ENCODE results near the gene PTPN4. TPM values are rescaled to one million over a fixed set of nuclear protein-coding genes. Genes with fewer than 3 reads are reported as not detected.

Gene PTPN4
- total RNA-seq, 2 donors from 2014 or later: 23.7 to 65.3 TPM

DNA sequence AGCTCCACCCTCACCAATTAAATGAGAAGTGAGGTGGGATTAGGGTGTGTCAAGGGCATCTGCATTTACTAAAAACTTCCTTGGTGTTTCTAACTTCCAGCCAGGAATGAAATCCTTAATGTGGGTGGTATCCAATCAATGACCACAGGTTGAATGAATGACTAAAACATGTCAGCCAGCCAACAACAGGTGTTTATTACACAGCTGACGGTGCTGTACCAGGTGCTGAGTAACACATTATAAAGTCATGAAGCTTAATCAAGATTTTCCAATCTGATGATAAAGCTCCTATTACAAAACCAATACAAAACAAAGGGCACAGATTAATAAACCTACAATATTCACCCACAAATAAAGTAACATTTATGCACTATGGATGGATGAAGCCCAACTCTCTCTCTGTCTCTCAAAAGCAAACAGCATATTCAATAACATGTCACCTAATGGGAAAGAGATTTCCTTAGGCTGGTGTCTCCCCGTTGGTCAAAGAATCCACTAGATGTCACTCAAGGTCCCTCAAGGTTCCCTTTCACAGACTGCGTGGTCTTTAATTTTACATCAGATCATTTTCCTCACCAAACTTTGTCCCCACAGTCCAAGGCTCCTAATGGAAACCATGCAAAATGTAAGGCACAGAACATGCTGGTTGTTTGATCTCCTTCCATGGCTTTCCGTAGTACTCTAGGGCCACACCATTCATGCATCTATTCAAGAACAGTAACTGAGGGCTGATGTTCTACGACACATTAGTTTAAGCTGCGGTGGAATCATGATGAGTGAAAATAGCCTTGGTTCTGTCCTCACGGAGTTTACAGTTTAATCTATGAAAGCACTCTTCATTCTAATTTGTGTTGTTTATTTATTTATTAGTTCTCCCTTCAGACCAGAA is 6.4 kb upstream of the PTPN4 start:
- Histone ChIP-seq H3K27me3 (replicated peaks; ENCODE audit: insufficient read depth) (no peaks in the 10 kb centered on the region), H3K4me1 (replicated peaks) (no peaks in the 10 kb centered on the region), H3K4me3 (no peak overlapping the region), H3K36me3 (no peaks in the 10 kb centered on the region), H3K9me3 (no peaks in the 10 kb centered on the region), H3K27ac (no peak overlapping the region)
- intact Hi-C loops (cut with DNase I): loop anchor here (2.0 to 10.0 kb wide), 2 partner anchors 192 to 424 kb away; no protein-coding TSS in a partner anchor
- TF ChIP-seq POLR2AphosphoS5 (IDR thresholded peaks at IDR 0.05): no peak
- TF ChIP-seq, protein P1, sequence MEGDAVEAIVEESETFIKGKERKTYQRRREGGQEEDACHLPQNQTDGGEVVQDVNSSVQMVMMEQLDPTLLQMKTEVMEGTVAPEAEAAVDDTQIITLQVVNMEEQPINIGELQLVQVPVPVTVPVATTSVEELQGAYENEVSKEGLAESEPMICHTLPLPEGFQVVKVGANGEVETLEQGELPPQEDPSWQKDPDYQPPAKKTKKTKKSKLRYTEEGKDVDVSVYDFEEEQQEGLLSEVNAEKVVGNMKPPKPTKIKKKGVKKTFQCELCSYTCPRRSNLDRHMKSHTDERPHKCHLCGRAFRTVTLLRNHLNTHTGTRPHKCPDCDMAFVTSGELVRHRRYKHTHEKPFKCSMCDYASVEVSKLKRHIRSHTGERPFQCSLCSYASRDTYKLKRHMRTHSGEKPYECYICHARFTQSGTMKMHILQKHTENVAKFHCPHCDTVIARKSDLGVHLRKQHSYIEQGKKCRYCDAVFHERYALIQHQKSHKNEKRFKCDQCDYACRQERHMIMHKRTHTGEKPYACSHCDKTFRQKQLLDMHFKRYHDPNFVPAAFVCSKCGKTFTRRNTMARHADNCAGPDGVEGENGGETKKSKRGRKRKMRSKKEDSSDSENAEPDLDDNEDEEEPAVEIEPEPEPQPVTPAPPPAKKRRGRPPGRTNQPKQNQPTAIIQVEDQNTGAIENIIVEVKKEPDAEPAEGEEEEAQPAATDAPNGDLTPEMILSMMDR (IDR thresholded peaks at IDR 0.05): peak; percentile 31 to 58 (median 42)
- DNase-seq (ENCODE audit: low spot score): peak; percentile 22
- WGBS: 53% methylated on average over 7 of the region's 7 CpGs

- Histone ChIP-seq H3K27ac (no peak overlapping the region), H3K4me3 (no peak overlapping the region), H3K9me3 (no peaks in the 10 kb centered on the region), H3K4me1 (replicated peaks) (no peaks in the 10 kb centered on the region), H3K36me3 (no peaks in the 10 kb centered on the region), H3K27me3 (replicated peaks; ENCODE audit: insufficient read depth) (no peaks in the 10 kb centered on the region)
- DNase-seq (ENCODE audit: low spot score): no peak
- intact Hi-C loops (cut with DNase I): loop anchor here (2.0 to 10.0 kb wide), 2 partner anchors 191 to 423 kb away; no protein-coding TSS in a partner anchor
- no peak for TF ChIP-seq POLR2AphosphoS5 (IDR thresholded peaks at IDR 0.05)
- TF ChIP-seq, protein P1 (IDR thresholded peaks at IDR 0.05): no peak
- no peak for TF ChIP-seq POLR2A (IDR thresholded peaks at IDR 0.05)
- 95% methylated on average over 1 of the region's 1 CpG for WGBS
These were observed 5.8 kb upstream of the PTPN4 start for GRCh38 chr2:119753930-119754321.

DNA sequence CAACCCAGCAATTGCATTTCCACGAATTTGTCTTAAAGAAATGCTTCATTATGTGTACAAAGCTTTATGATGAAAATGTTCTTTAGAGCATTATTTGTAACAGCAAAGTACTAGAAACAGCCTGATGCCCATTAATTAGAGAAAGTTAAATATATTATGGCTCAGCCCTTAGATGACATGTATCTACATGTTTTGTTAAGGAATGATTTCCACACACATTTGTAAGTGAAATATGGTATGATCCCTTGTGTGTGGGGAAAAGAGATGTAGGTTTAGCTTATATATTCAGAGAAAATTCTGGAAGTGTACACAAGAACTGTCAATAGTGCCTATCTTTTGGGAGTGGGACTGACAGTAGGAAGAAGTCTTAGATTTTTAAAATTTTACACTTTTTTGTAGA is 3.8 kb upstream of the PTPN4 start:
- no peak overlapping the region for H3K27ac ChIP-seq
- DNase-seq (ENCODE audit: low spot score): no peak
- TF ChIP-seq, protein P1 (IDR thresholded peaks at IDR 0.05): no peak
- TF ChIP-seq POLR2AphosphoS5 (IDR thresholded peaks at IDR 0.05) (no peak), POLR2A (IDR thresholded peaks at IDR 0.05) (no peak)
- no peaks in the 10 kb centered on the region for H3K36me3 ChIP-seq
- H3K4me3 ChIP-seq: no peak overlapping the region
- intact Hi-C loops (cut with DNase I): loop anchor here (5.0 to 10.0 kb wide), 2 partner anchors 66 to 189 kb away; no protein-coding TSS in a partner anchor
- H3K4me1 ChIP-seq (replicated peaks): no peaks in the 10 kb centered on the region
- no peaks in the 10 kb centered on the region for H3K27me3 ChIP-seq (replicated peaks; ENCODE audit: insufficient read depth)
- H3K9me3 ChIP-seq: no peaks in the 10 kb centered on the region
- 39% methylated on average over 1 of the region's 1 CpG for WGBS

DNA sequence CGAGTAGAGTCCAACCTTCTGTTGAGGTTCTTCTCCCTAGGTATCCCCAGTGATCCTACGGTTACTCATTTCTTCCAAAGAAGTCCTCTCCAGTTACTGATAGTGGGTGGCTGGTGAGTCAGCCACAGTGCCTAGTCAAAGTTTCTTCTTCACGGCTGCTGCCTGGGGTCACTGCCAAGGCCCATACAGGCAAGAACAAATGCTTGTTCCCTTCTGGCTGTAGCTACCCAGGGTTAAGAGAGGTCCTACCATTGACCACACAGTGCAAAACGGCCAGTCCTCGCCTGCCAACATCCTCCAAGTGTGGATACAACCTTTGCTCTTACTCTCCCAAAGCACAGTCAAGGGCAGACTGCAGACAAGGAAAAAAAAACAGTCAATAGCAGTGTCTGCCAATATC is 2.9 kb upstream of the PTPN4 start:
- no peaks in the 10 kb centered on the region for H3K4me1 ChIP-seq (replicated peaks)
- TF ChIP-seq, protein P1 (IDR thresholded peaks at IDR 0.05): no peak
- TF ChIP-seq POLR2A (IDR thresholded peaks at IDR 0.05) (no peak), POLR2AphosphoS5 (IDR thresholded peaks at IDR 0.05) (no peak)
- H3K9me3 ChIP-seq: no peaks in the 10 kb centered on the region
- H3K27me3 ChIP-seq (replicated peaks; ENCODE audit: insufficient read depth): no peaks in the 10 kb centered on the region
- no peak overlapping the region for H3K27ac ChIP-seq
- no peak overlapping the region for H3K4me3 ChIP-seq
- intact Hi-C loops (cut with DNase I): loop anchor here (5.0 to 10.0 kb wide), 2 partner anchors 65 to 188 kb away; no protein-coding TSS in a partner anchor
- WGBS: 61% methylated on average over 5 of the region's 5 CpGs
- H3K36me3 ChIP-seq: no peaks in the 10 kb centered on the region
- DNase-seq (ENCODE audit: low spot score): no peak
